WTC11 (cell line): Measurements from ENCODE around the gene AMBRA1. TPM values are rescaled to one million over a fixed set of nuclear protein-coding genes. Genes with fewer than 3 reads are reported as not detected.

Experiments
- ATAC-seq: fragments of 200-7000 bp; cut with Tn5 transposase; 2 replicates; pipeline ENCODE4 v1.10.0; 2021; ENCODE audit warnings: mild to moderate bottlenecking, moderate library complexity
- CTCF ChIA-PET: fragments of 300-600 bp; sonication (Branson Sonifier 250); formaldehyde crosslinking; loops from one replicate; lab custom pipeline; 2021; ENCODE audit warnings: antibody characterized with exemption; lab: Charles Lee
- POLR2A ChIA-PET: fragments of 350-600 bp; sonication (Branson Sonifier 250); formaldehyde crosslinking; loops from one replicate; lab custom pipeline; 2021; ENCODE audit warnings: antibody characterized with exemption; lab: Charles Lee
- DNase-seq: peaks from one replicate; pipeline ENCODE4 v3.0.0; 2021; ENCODE audit warnings: low spot score
- H3K27ac Mint-ChIP-seq: 2 replicates; pipeline ENCODE4 v1.8.0; 2021; ENCODE audit warnings: mixed read lengths
- H3K27me3 Mint-ChIP-seq: 2 replicates; pipeline ENCODE4 v1.8.0; 2021; ENCODE audit warnings: low read depth, mild to moderate bottlenecking, moderate library complexity, mixed read lengths
- H3K36me3 Mint-ChIP-seq: 2 replicates; pipeline ENCODE4 v1.8.0; 2021; ENCODE audit warnings: mixed read lengths
- H3K4me1 Mint-ChIP-seq: 2 replicates; pipeline ENCODE4 v1.8.0; 2022; ENCODE audit warnings: mixed read lengths
- H3K4me3 Mint-ChIP-seq: 2 replicates; pipeline ENCODE4 v1.8.0; 2021; ENCODE audit warnings: mild to moderate bottlenecking, moderate library complexity, mixed read lengths
- H3K9me3 Mint-ChIP-seq: 2 replicates; pipeline ENCODE4 v1.8.0; 2021; ENCODE audit warnings: mixed read lengths
- ARID4B ChIP-seq: sonication (generic); formaldehyde crosslinking; IDR thresholded peaks from 2 replicates; pipeline ENCODE4 v1.8.0; 2023; ENCODE audit warnings: missing genetic modification reagents, mild to moderate bottlenecking, borderline replicate concordance
- ATF2 ChIP-seq: sonication (generic); formaldehyde crosslinking; IDR thresholded peaks from 2 replicates; pipeline ENCODE4 v1.8.1; 2022; ENCODE audit warnings: low read depth, missing genetic modification reagents, borderline replicate concordance
- FOXJ3 ChIP-seq: sonication (generic); formaldehyde crosslinking; IDR thresholded peaks from 2 replicates; pipeline ENCODE4 v1.9.0; 2021; ENCODE audit warnings: missing genetic modification reagents, mild to moderate bottlenecking, borderline replicate concordance
- MYBL2 ChIP-seq: sonication (generic); formaldehyde crosslinking; IDR thresholded peaks from 2 replicates; pipeline ENCODE4 v1.8.1; 2023; ENCODE audit warnings: mild to moderate bottlenecking, moderate library complexity, missing genetic modification reagents
- OVOL2 ChIP-seq: fragments of 250-450 bp; sonication (Bioruptor Pico); IDR thresholded peaks from 2 replicates; pipeline ENCODE4 v1.9.0; 2021; ENCODE audit warnings: mild to moderate bottlenecking, borderline replicate concordance
- TEAD4 ChIP-seq: sonication (generic); formaldehyde crosslinking; IDR thresholded peaks from 2 replicates; pipeline ENCODE4 v1.8.0; 2022; ENCODE audit warnings: mild to moderate bottlenecking, missing genetic modification reagents
- ZBTB21 ChIP-seq: sonication (generic); formaldehyde crosslinking; IDR thresholded peaks from 2 replicates; pipeline ENCODE4 v1.8.1; 2023; ENCODE audit warnings: mild to moderate bottlenecking, missing genetic modification reagents, borderline replicate concordance
- ZBTB43 ChIP-seq: sonication (generic); formaldehyde crosslinking; IDR thresholded peaks from 2 replicates; pipeline ENCODE4 v1.8.1; 2023; ENCODE audit warnings: mild to moderate bottlenecking, missing genetic modification reagents
- ZNF425 ChIP-seq: fragments of 250-450 bp; sonication (Bioruptor Pico); conservative IDR thresholded peaks from 2 replicates; pipeline ENCODE4 v1.9.0; 2021; ENCODE audit warnings: mild to moderate bottlenecking
- total RNA-seq: library from RNA; stranded (reverse); gene quantifications from 3 replicates; pipeline ENCODE4 v1.2.3, GENCODE V29; 2021
- TF ChIP-seq, protein P1 (sequence below): sonication (generic); formaldehyde crosslinking; IDR thresholded peaks from 2 replicates; pipeline ENCODE4 v1.8.0; 2022; ENCODE audit warnings: mild to moderate bottlenecking, missing genetic modification reagents
- TF ChIP-seq, protein P2 (sequence below): sonication (generic); formaldehyde crosslinking; IDR thresholded peaks from 2 replicates; pipeline ENCODE4 v1.8.0; 2023; ENCODE audit warnings: mild to moderate bottlenecking, missing genetic modification reagents
- TF ChIP-seq, protein P3 (sequence below): sonication (generic); formaldehyde crosslinking; IDR thresholded peaks from 2 replicates; pipeline ENCODE4 v1.8.1; 2022; ENCODE audit warnings: mild to moderate bottlenecking, missing genetic modification reagents, moderate library complexity, borderline replicate concordance

Gene AMBRA1
- total RNA-seq, 1 experiment from 2014 or later = 35.0 TPM

- Mint-ChIP-seq H3K9me3 (no peaks in the 10 kb centered on the region), H3K27ac (peak overlapping the region; percentile 53; the same call in 1 of the 2 replicates), H3K4me1 (peaks cover 64% of the 10 kb centered on the region), H3K36me3 (peaks cover 6% of the 10 kb centered on the region; the same call in 1 of the 2 replicates), H3K4me3 (peak overlapping the region; percentile 30), H3K27me3 (peaks cover 3% of the 10 kb centered on the region)
- ChIA-PET CTCF (interaction anchor here (0.9 to 8.8 kb wide), 42 partner anchors 8 to 522 kb away, joined by 3 to 231 read pairs (median 6); partner anchors contain the start of genes ARHGAP1, CHRM4, MDK and ZNF408), POLR2A (interaction anchor here (1.0 to 1.9 kb wide), 5 partner anchors 10 to 56 kb away, joined by 3 to 13 read pairs (median 5); no protein-coding TSS in a partner anchor)
- TF ChIP-seq OVOL2 (CRISPR knock-in tag) (no peak), TEAD4 (CRISPR knock-in tag) (no peak), FOXJ3 (CRISPR knock-in tag) (no peak), ZBTB21 (CRISPR knock-in tag) (no peak), ZBTB43 (CRISPR knock-in tag) (no peak), ATF2 (no peak), ARID4B (no peak), MYBL2 (CRISPR knock-in tag) (no peak), ZNF425 (CRISPR knock-in tag) (no peak)
- TF ChIP-seq, protein P1, sequence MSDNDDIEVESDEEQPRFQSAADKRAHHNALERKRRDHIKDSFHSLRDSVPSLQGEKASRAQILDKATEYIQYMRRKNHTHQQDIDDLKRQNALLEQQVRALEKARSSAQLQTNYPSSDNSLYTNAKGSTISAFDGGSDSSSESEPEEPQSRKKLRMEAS (CRISPR knock-in tag) = no peak
- TF ChIP-seq, protein P2, sequence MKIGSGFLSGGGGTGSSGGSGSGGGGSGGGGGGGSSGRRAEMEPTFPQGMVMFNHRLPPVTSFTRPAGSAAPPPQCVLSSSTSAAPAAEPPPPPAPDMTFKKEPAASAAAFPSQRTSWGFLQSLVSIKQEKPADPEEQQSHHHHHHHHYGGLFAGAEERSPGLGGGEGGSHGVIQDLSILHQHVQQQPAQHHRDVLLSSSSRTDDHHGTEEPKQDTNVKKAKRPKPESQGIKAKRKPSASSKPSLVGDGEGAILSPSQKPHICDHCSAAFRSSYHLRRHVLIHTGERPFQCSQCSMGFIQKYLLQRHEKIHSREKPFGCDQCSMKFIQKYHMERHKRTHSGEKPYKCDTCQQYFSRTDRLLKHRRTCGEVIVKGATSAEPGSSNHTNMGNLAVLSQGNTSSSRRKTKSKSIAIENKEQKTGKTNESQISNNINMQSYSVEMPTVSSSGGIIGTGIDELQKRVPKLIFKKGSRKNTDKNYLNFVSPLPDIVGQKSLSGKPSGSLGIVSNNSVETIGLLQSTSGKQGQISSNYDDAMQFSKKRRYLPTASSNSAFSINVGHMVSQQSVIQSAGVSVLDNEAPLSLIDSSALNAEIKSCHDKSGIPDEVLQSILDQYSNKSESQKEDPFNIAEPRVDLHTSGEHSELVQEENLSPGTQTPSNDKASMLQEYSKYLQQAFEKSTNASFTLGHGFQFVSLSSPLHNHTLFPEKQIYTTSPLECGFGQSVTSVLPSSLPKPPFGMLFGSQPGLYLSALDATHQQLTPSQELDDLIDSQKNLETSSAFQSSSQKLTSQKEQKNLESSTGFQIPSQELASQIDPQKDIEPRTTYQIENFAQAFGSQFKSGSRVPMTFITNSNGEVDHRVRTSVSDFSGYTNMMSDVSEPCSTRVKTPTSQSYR (CRISPR knock-in tag) = no peak
- TF ChIP-seq, protein P3, sequence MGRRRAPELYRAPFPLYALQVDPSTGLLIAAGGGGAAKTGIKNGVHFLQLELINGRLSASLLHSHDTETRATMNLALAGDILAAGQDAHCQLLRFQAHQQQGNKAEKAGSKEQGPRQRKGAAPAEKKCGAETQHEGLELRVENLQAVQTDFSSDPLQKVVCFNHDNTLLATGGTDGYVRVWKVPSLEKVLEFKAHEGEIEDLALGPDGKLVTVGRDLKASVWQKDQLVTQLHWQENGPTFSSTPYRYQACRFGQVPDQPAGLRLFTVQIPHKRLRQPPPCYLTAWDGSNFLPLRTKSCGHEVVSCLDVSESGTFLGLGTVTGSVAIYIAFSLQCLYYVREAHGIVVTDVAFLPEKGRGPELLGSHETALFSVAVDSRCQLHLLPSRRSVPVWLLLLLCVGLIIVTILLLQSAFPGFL (CRISPR knock-in tag) = no peak
- DNase-seq (no peak), ATAC-seq (no peak)
These were observed 242.2 kb downstream of the AMBRA1 start for GRCh38 chr11:46351606-46352005.
